T-cell (primary cell): ENCODE measurements around the gene TMEM259. TPM values are rescaled to one million over a fixed set of nuclear protein-coding genes. Genes with fewer than 3 reads are reported as not detected.
A peak's percentile ranks its signal among the peaks of the same experiment; 100 is the strongest.

Experiments used
- ATAC-seq, 4 experiments: fragments of 200-7000 bp in 3 of 4; fragments of 150-1000 bp in 1 of 4; cut with Tn5 transposase; replicated peaks in 1 of 4; 1 replicate in 3 of 4; 2 replicates in 1 of 4; pipeline ENCODE4 v1.10.0; 2021; ENCODE audit warnings: moderate library complexity in 3 of 4, mild to moderate bottlenecking in 2 of 4, moderate number of reproducible peaks in 1 of 4
- CTCF ChIA-PET, 2 donors: fragments of 300-600 bp; sonication (Branson Sonifier 250); formaldehyde crosslinking; loops; one replicate each; lab custom pipeline; 2022; ENCODE audit warnings: antibody characterized with exemption in 2 of 2; lab: Charles Lee
- POLR2A ChIA-PET, 2 donors: fragments of 300-600 bp; sonication (Branson Sonifier 250); formaldehyde crosslinking; loops; one replicate each; lab custom pipeline; 2022; ENCODE audit warnings: antibody characterized with exemption in 2 of 2; lab: Charles Lee
- DNase-seq, 35 experiments: peaks; one replicate each; pipeline versions ENCODE4 v3.0.0 to v3.0.0-alpha.2; 2013 to 2023
- H3K27ac ChIP-seq: one replicate; pipeline ENCODE4 v1.5.1; 2013; ENCODE audit warnings: low read length
- H3K27me3 ChIP-seq, 2 experiments: replicated peaks in 1 of 2; 1 replicate in 1 of 2; 2 replicates in 1 of 2; pipeline versions ENCODE4 v1.6.1 to v1.7.0; 2013; ENCODE audit warnings: low read length in 1 of 2, mixed read lengths in 1 of 2; ENCODE audit not compliant: control insufficient read depth in 2 of 2, insufficient read depth in 2 of 2; ENCODE audit errors: extremely low read depth in 1 of 2
- H3K36me3 ChIP-seq, 2 donors: 1 replicate in 1 of 2; 2 replicates in 1 of 2; pipeline versions ENCODE4 v1.6.1 to v1.7.0; 2013; ENCODE audit warnings: low read length in 1 of 2; ENCODE audit not compliant: control insufficient read depth in 2 of 2, insufficient read depth in 1 of 2; ENCODE audit errors: extremely low read depth in 1 of 2
- H3K4me1 ChIP-seq, 2 experiments: 1 replicate in 1 of 2; 2 replicates in 1 of 2; pipeline versions ENCODE4 v1.6.1 to v1.7.0; 2013; ENCODE audit warnings: low read length in 2 of 2, mixed read lengths in 1 of 2; ENCODE audit not compliant: insufficient read depth in 2 of 2, control insufficient read depth in 1 of 2; ENCODE audit errors: extremely low read depth in 1 of 2
- H3K4me3 ChIP-seq, 2 donors: 1 replicate in 1 of 2; 2 replicates in 1 of 2; pipeline versions ENCODE4 v1.5.1 to v1.7.0; 2013; ENCODE audit warnings: mild to moderate bottlenecking in 2 of 2, low read length in 1 of 2, moderate library complexity in 1 of 2; ENCODE audit not compliant: control insufficient read depth in 1 of 2; ENCODE audit errors: extremely low read depth in 1 of 2
- H3K9me3 ChIP-seq: 2 replicates; pipeline ENCODE4 v1.7.0; 2013
- H3K27ac Mint-ChIP-seq, 2 donors: one replicate each; pipeline ENCODE4 v1.8.0; 2020 to 2021; ENCODE audit warnings: mild to moderate bottlenecking in 2 of 2, mixed read lengths in 2 of 2
- H3K27me3 Mint-ChIP-seq, 2 donors: one replicate each; pipeline ENCODE4 v1.8.0; 2021 to 2022; ENCODE audit warnings: mixed read lengths in 2 of 2
- H3K36me3 Mint-ChIP-seq: one replicate; pipeline ENCODE4 v1.8.0; 2021; ENCODE audit warnings: mixed read lengths
- H3K4me1 Mint-ChIP-seq, 3 donors: one replicate each; pipeline ENCODE4 v1.8.0; 2020 to 2022; ENCODE audit warnings: mixed read lengths in 3 of 3, mild to moderate bottlenecking in 1 of 3
- H3K4me3 Mint-ChIP-seq, 3 donors: one replicate each; pipeline ENCODE4 v1.8.0; 2020 to 2022; ENCODE audit warnings: mild to moderate bottlenecking in 3 of 3, mixed read lengths in 3 of 3, moderate library complexity in 3 of 3
- H3K9me3 Mint-ChIP-seq, 3 donors: one replicate each; pipeline ENCODE4 v1.8.0; 2020 to 2022; ENCODE audit warnings: mixed read lengths in 3 of 3
- WGBS: methylation state at CpG from one replicate; pipeline ENCODE4 v1.1.5; 2013; ENCODE audit warnings: missing lambda C conversion rate; ENCODE audit not compliant: insufficient coverage; 5-methylcytosine and 5-hydroxymethylcytosine counted together
- total RNA-seq, 35 experiments: library from RNA in 6 of 35; stranded (reverse) in 6 of 35; fragments of 120-200 nt in 1 of 35; gene quantifications; one replicate each; pipeline versions ENCODE4 v1.2.1 to v1.2.4 and lab custom pipeline; 2013 to 2026

TMEM259 gene
- total RNA-seq, 5 donors from 2014 or later (not counting 1 experiment from before 2014, with no cell fraction given), result 319 to 423 (median 372) TPM

GRCh38 chr19:973726-974563, 47.0 kb downstream of the TMEM259 start:
- no peak overlapping the region for H3K4me3 ChIP-seq
- ATAC-seq, result no peak
- H3K27me3 ChIP-seq, result no peaks in the 10 kb centered on the region
- POLR2A ChIA-PET, result no interaction called here
- Mint-ChIP-seq H3K9me3 (peaks cover 0 to 5% (median 0%) of the 10 kb centered on the region in 3 donors), H3K27me3 (no peaks in the 10 kb centered on the region), H3K27ac (no peak overlapping the region), H3K36me3 (peaks cover 13% of the 10 kb centered on the region), H3K4me1 (no peaks in the 10 kb centered on the region), H3K4me3 (no peak overlapping the region)
- CTCF ChIA-PET, result no interaction called here
- peaks cover 7 to 8% of the 10 kb centered on the region in 2 donors for H3K36me3 ChIP-seq
- no peak for DNase-seq
- H3K4me1 ChIP-seq, result no peaks in the 10 kb centered on the region
- 91% methylated on average over 13 of the region's 29 CpGs for WGBS
- H3K9me3 ChIP-seq, result no peaks in the 10 kb centered on the region
- no peak overlapping the region for H3K27ac ChIP-seq

DNA sequence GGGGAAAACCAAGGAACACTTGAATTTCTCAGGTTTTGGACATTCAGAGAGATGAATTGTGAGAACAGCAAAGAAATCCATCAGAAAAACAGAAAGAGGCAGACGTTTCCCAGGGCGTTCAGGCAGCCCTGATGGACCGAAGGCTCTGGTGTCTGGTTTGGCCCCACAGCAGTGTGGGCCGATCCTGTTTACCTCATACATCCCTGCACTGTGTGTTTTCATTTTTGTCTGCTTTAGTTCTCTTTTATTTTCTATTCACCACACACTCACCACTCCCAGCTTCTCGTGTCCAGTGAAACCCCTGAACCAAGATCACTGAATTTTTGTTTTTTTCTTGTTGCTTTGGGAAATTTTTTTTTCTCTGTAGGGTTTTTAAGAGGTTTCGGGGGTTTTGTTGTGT, 48.6 kb downstream of the TMEM259 start:
- Histone ChIP-seq H3K27ac (no peak overlapping the region), H3K27me3 (no peaks in the 10 kb centered on the region), H3K36me3 (peaks cover 14% of the 10 kb centered on the region in 2 donors), H3K9me3 (no peaks in the 10 kb centered on the region), H3K4me3 (no peak overlapping the region), H3K4me1 (no peaks in the 10 kb centered on the region)
- ATAC-seq (no peak), DNase-seq (no peak)
- ChIA-PET CTCF (interaction anchor here in 1 of 2 donors (0.6 to 0.7 kb wide), 4 partner anchors 16 to 829 kb away, joined by 3 to 4 read pairs (median 4); no protein-coding TSS in a partner anchor), POLR2A (no interaction called here)
- Mint-ChIP-seq H3K4me3 (no peak overlapping the region), H3K9me3 (peaks cover 0 to 5% (median 0%) of the 10 kb centered on the region in 3 donors), H3K27me3 (no peaks in the 10 kb centered on the region), H3K27ac (no peak overlapping the region), H3K4me1 (no peaks in the 10 kb centered on the region), H3K36me3 (peaks cover 19% of the 10 kb centered on the region)
- WGBS, result no CpG with 5 or more reads among the region's 6 CpGs

GRCh38 chr19:971795-972194, 49.1 kb downstream of the TMEM259 start:
- H3K36me3 ChIP-seq, result peaks cover 14% of the 10 kb centered on the region in 2 donors
- CTCF ChIA-PET, result no interaction called here
- ATAC-seq (no peak), DNase-seq (no peak)
- no peaks in the 10 kb centered on the region for H3K4me1 ChIP-seq
- Mint-ChIP-seq H3K27ac (no peak overlapping the region), H3K27me3 (no peaks in the 10 kb centered on the region), H3K4me3 (no peak overlapping the region), H3K9me3 (peaks cover 0 to 5% (median 0%) of the 10 kb centered on the region in 3 donors), H3K4me1 (no peaks in the 10 kb centered on the region), H3K36me3 (peaks cover 19% of the 10 kb centered on the region)
- no peaks in the 10 kb centered on the region for H3K27me3 ChIP-seq
- WGBS, result 94% methylated on average over 15 of the region's 24 CpGs
- H3K4me3 ChIP-seq, result no peak overlapping the region
- no peak overlapping the region for H3K27ac ChIP-seq
- POLR2A ChIA-PET, result no interaction called here
- H3K9me3 ChIP-seq, result no peaks in the 10 kb centered on the region

DNA sequence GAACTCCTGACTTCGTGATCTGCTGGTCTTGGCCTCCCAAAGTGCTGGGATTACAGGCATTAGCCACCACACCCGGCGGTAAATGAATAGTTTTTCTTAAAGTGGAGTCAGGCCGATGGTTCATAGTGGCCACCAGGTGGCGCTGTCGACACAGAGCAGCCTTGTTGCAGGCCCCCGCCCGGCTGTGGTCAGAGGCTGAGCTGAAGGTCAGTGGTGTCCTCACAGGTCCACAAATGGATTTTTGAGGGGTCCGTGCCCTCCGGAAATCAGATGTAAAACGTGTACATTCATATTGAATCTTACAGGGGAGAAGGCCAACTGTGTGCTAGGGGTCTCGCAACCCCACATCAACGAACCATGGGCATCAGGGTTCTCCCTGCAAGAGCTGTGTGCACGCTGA, 50.2 kb downstream of the TMEM259 start:
- peaks cover 0 to 5% (median 0%) of the 10 kb centered on the region in 3 donors for H3K9me3 Mint-ChIP-seq
- POLR2A ChIA-PET, result no interaction called here
- CTCF ChIA-PET, result interaction anchor here in 1 of 2 donors (0.6 kb wide), 1 partner anchor 17 kb away, joined by 3 read pairs; no protein-coding TSS in a partner anchor
- WGBS, result 94% methylated on average over 13 of the region's 14 CpGs
- H3K27me3 Mint-ChIP-seq, result no peaks in the 10 kb centered on the region
- peak in 1 of 35 experiments; percentile 38 for DNase-seq
- no peaks in the 10 kb centered on the region for H3K27me3 ChIP-seq
- no peak overlapping the region for H3K27ac ChIP-seq
- H3K4me1 Mint-ChIP-seq, result no peaks in the 10 kb centered on the region
- H3K4me3 Mint-ChIP-seq, result no peak overlapping the region
- H3K4me1 ChIP-seq, result no peaks in the 10 kb centered on the region
- ATAC-seq, result no peak
- peaks cover 14 to 18% of the 10 kb centered on the region in 2 donors for H3K36me3 ChIP-seq
- H3K4me3 ChIP-seq, result peak overlapping the region in 1 of 2 donors; percentile 32
- H3K36me3 Mint-ChIP-seq, result peaks cover 19% of the 10 kb centered on the region
- no peaks in the 10 kb centered on the region for H3K9me3 ChIP-seq
- H3K27ac Mint-ChIP-seq, result no peak overlapping the region

DNA sequence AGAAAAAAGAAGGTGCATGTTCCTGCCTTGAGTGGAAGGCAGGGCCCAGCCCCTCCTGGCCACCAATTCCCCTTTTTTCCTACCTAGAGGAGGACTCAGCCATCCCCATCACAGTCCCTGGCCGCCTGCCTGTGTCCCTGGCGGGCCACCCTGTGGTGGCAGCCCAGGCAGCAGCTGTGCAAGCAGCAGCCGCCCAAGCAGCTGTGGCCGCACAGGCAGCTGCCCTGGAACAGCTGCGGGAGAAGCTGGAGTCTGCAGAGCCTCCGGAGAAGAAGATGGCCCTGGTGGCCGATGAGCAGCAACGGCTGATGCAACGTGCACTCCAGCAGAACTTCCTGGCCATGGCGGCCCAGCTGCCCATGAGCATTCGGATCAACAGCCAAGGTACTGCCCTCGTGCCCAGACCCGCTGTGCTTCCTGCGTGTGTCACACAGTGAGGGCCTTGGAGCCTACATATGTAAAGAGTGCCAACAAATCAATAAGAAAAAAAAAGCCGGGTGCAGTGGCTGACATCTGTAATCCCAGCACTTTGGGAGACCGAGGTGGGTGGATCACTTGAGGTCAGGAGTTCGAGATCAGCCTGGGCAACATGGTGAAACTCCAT, 54.3 kb downstream of the TMEM259 start:
- peaks cover 21% of the 10 kb centered on the region for H3K36me3 Mint-ChIP-seq
- DNase-seq (no peak), ATAC-seq (no peak)
- H3K4me1 Mint-ChIP-seq, result peaks cover 0 to 5% (median 0%) of the 10 kb centered on the region in 3 donors
- Histone ChIP-seq H3K4me3 (no peak overlapping the region), H3K27ac (no peak overlapping the region), H3K9me3 (no peaks in the 10 kb centered on the region), H3K36me3 (peaks cover 14 to 23% of the 10 kb centered on the region in 2 donors), H3K27me3 (no peaks in the 10 kb centered on the region), H3K4me1 (peaks cover 0 to 6% of the 10 kb centered on the region in 2 experiments)
- H3K27ac Mint-ChIP-seq, result no peak overlapping the region
- ChIA-PET POLR2A (interaction anchor here in 1 of 2 donors (0.6 kb wide), 1 partner anchor 926 kb away, joined by 6 read pairs; no protein-coding TSS in a partner anchor), CTCF (no interaction called here)
- WGBS, result 93% methylated on average over 15 of the region's 17 CpGs
- no peak overlapping the region for H3K4me3 Mint-ChIP-seq
- H3K9me3 Mint-ChIP-seq, result peaks cover 0 to 5% (median 0%) of the 10 kb centered on the region in 3 donors
- H3K27me3 Mint-ChIP-seq, result no peaks in the 10 kb centered on the region
